DOHH2 (cell line): ENCODE data around the gene UNKL.

Experiments
- H3F3A ChIP-seq: fragments of 200-600 bp; sonication (generic), shearing (Covaris generic); 2 replicates; pipeline ENCODE4 v1.6.0; 2016; ENCODE audit warnings: antibody characterized with exemption, mild to moderate bottlenecking; ENCODE audit not compliant: control insufficient read depth, insufficient read depth
- H3K27ac ChIP-seq: fragments of 200-600 bp; sonication (generic); 2 replicates; pipeline ENCODE4 v1.5.1; 2014; ENCODE audit warnings: low read depth, mild to moderate bottlenecking, low read length, moderate library complexity
- H3K27me3 ChIP-seq: fragments of 200-600 bp; sonication (generic); 2 replicates; pipeline ENCODE4 v1.6.1; 2014; ENCODE audit warnings: mild to moderate bottlenecking, low read length, mixed read lengths; ENCODE audit not compliant: control insufficient read depth
- H3K36me3 ChIP-seq: fragments of 200-600 bp; sonication (generic); 2 replicates; pipeline ENCODE4 v1.6.1; 2014; ENCODE audit warnings: mild to moderate bottlenecking, low read length, moderate library complexity, mixed read lengths; ENCODE audit not compliant: control insufficient read depth
- H3K4me1 ChIP-seq: fragments of 200-600 bp; sonication (generic); 2 replicates; pipeline ENCODE4 v1.6.1; 2014; ENCODE audit warnings: mild to moderate bottlenecking, low read length, mixed read lengths; ENCODE audit not compliant: control insufficient read depth
- H3K4me2 ChIP-seq: fragments of 200-600 bp; sonication (generic); 2 replicates; pipeline ENCODE4 v1.6.0; 2014; ENCODE audit warnings: mild to moderate bottlenecking, low read length, moderate library complexity
- H3K4me3 ChIP-seq: fragments of 200-600 bp; sonication (generic); 2 replicates; pipeline ENCODE4 v1.5.1; 2014; ENCODE audit warnings: mild to moderate bottlenecking, low read length, mixed read lengths
- H3K79me2 ChIP-seq: fragments of 200-600 bp; sonication (generic); 2 replicates; pipeline ENCODE4 v1.6.1; 2014; ENCODE audit warnings: mild to moderate bottlenecking, low read length, mixed read lengths; ENCODE audit not compliant: control insufficient read depth
- H3K9me2 ChIP-seq: fragments of 200-600 bp; sonication (generic); replicated peaks from 2 replicates; pipeline ENCODE4 v1.6.1; 2014; ENCODE audit warnings: mild to moderate bottlenecking, low read length, mixed read lengths; ENCODE audit not compliant: control insufficient read depth
- H3K9me3 ChIP-seq: fragments of 200-600 bp; sonication (generic); 2 replicates; pipeline ENCODE4 v1.6.1; 2014; ENCODE audit warnings: antibody characterized with exemption, low read length, mixed read lengths; ENCODE audit not compliant: control insufficient read depth, insufficient read depth
- H4K20me1 ChIP-seq: fragments of 200-600 bp; sonication (generic); 2 replicates; pipeline ENCODE4 v1.6.0; 2014; ENCODE audit warnings: low read depth, mild to moderate bottlenecking, antibody characterized with exemption, low read length, moderate library complexity; ENCODE audit not compliant: control insufficient read depth, insufficient read depth
- CTCF ChIP-seq: fragments of 200-600 bp; sonication (generic); IDR thresholded peaks from one replicate; pipeline ENCODE4 v1.5.1; 2014; ENCODE audit warnings: antibody characterized with exemption, mild to moderate bottlenecking, low read depth, low read length; ENCODE audit not compliant: poor library complexity, severe bottlenecking
- EZH2phosphoT487 ChIP-seq: fragments of 200-600 bp; sonication (generic); IDR thresholded peaks from 2 replicates; pipeline ENCODE4 v1.6.1; 2017; ENCODE audit warnings: borderline replicate concordance, mild to moderate bottlenecking, antibody characterized with exemption, low read length, moderate library complexity, mixed read lengths

Gene UNKL

GRCh38 chr16:1395444-1396031 lies 19.0 kb downstream of the UNKL start:
- Histone ChIP-seq H4K20me1 (no peaks in the 10 kb centered on the region), H3K79me2 (no peaks in the 10 kb centered on the region), H3K9me3 (no peaks in the 10 kb centered on the region), H3K27ac (no peak overlapping the region), H3K4me3 (no peak overlapping the region), H3K27me3 (no peaks in the 10 kb centered on the region), H3K9me2 (no peaks in the 10 kb centered on the region), H3K4me1 (no peaks in the 10 kb centered on the region), H3K4me2 (no peak overlapping the region), H3K36me3 (no peaks in the 10 kb centered on the region), H3F3A (no peaks in the 10 kb centered on the region)
- TF ChIP-seq EZH2phosphoT487, result no peak
- no peak for TF ChIP-seq CTCF

GRCh38 chr16:1394367-1394951 lies 20.0 kb downstream of the UNKL start:
- H3K4me3 ChIP-seq, result no peak overlapping the region
- H4K20me1 ChIP-seq, result no peaks in the 10 kb centered on the region
- H3K4me2 ChIP-seq, result no peak overlapping the region
- H3K79me2 ChIP-seq, result no peaks in the 10 kb centered on the region
- no peaks in the 10 kb centered on the region; the same call in 1 of the 2 replicates for H3K4me1 ChIP-seq
- no peaks in the 10 kb centered on the region for H3K9me2 ChIP-seq
- no peaks in the 10 kb centered on the region for H3K36me3 ChIP-seq
- no peaks in the 10 kb centered on the region for H3K9me3 ChIP-seq
- no peak overlapping the region for H3K27ac ChIP-seq
- H3K27me3 ChIP-seq, result no peaks in the 10 kb centered on the region
- TF ChIP-seq EZH2phosphoT487, result no peak
- H3F3A ChIP-seq, result no peaks in the 10 kb centered on the region

GRCh38 chr16:1393613-1394176 lies 20.8 kb downstream of the UNKL start:
- no peaks in the 10 kb centered on the region for H3K79me2 ChIP-seq
- H3K9me2 ChIP-seq, result no peaks in the 10 kb centered on the region
- H3K9me3 ChIP-seq, result no peaks in the 10 kb centered on the region
- H3K4me2 ChIP-seq, result no peak overlapping the region
- TF ChIP-seq CTCF, result no peak
- TF ChIP-seq EZH2phosphoT487, result no peak
- H3K36me3 ChIP-seq, result no peaks in the 10 kb centered on the region
- H3K4me3 ChIP-seq, result no peak overlapping the region
- no peaks in the 10 kb centered on the region for H4K20me1 ChIP-seq
- no peak overlapping the region for H3K27ac ChIP-seq
- H3K27me3 ChIP-seq, result no peaks in the 10 kb centered on the region
- H3K4me1 ChIP-seq, result no peaks in the 10 kb centered on the region; the same call in 1 of the 2 replicates
- no peaks in the 10 kb centered on the region for H3F3A ChIP-seq

- no peaks in the 10 kb centered on the region for H3K36me3 ChIP-seq
- H3F3A ChIP-seq, result no peaks in the 10 kb centered on the region
- no peaks in the 10 kb centered on the region for H3K9me3 ChIP-seq
- no peaks in the 10 kb centered on the region for H4K20me1 ChIP-seq
- H3K4me2 ChIP-seq, result no peak overlapping the region
- H3K4me1 ChIP-seq, result no peaks in the 10 kb centered on the region; the same call in 1 of the 2 replicates
- no peaks in the 10 kb centered on the region for H3K9me2 ChIP-seq
- H3K4me3 ChIP-seq, result no peak overlapping the region
- no peak for TF ChIP-seq CTCF
- TF ChIP-seq EZH2phosphoT487, result no peak
- no peaks in the 10 kb centered on the region for H3K79me2 ChIP-seq
- no peaks in the 10 kb centered on the region for H3K27me3 ChIP-seq
- H3K27ac ChIP-seq, result no peak overlapping the region
Measured at GRCh38 chr16:1392826-1393225, 21.7 kb downstream of the UNKL start.
